ENCODE results near the gene TCEAL2. TPM values are rescaled to one million over a fixed set of nuclear protein-coding genes. Genes with fewer than 3 reads are reported as not detected.
"Not testable (repeated sequence)": the region's sequence is repeated elsewhere in the genome, so short reads cannot be mapped to it uniquely, and the experiment has no call there.

The TCEAL2 gene
- total RNA-seq (2021; fragmentation: NEBNext Ultra II Directional; extraction: Animal tissue kit (Norgen Biotek cat#: 25700)), result 15.1 and 15.7 TPM in 2 replicates
- polyA plus RNA-seq (2011; rRNA removed), result not detected in 2 replicates
- not detected for polyA plus RNA-seq (2011; cell fraction: cytosol; rRNA removed)
- polyA plus RNA-seq (2011; cell fraction: nucleus; rRNA removed), result not detected
- polyA plus RNA-seq (2012, experiment 1 of 2), result not detected in 4 replicates
- not detected for polyA plus RNA-seq (2012, experiment 2 of 2)
- polyA plus RNA-seq (2013, experiment 1 of 2), result 31.2 TPM
- polyA plus RNA-seq (2013, experiment 2 of 2), result 31.7 TPM
- not detected in 2 replicates for polyA minus RNA-seq (2011; rRNA and poly(A)+ RNA removed)
- polyA minus RNA-seq (2011; cell fraction: cytosol; rRNA and poly(A)+ RNA removed), result not detected
- not detected for polyA minus RNA-seq (2011; cell fraction: nucleus; rRNA and poly(A)+ RNA removed)
- long read RNA-seq, experiment 1, partial matches to known transcripts, result 1 of 10 reads
- long read RNA-seq, experiment 1, other reads (novel, unspliced or antisense), result 9 of 10 reads
- long read RNA-seq, experiment 2, transcript TCEAL2-202 (3 exons, 1,100 nt), result major isoform, 41 of 48 reads
- long read RNA-seq, experiment 2, partial matches to known transcripts, result 1 of 48 reads
- long read RNA-seq, experiment 2, other reads (novel, unspliced or antisense), result 6 of 48 reads

- H2BK20ac ChIP-seq (ENCODE audit: low read length); H2AFZ ChIP-seq (ENCODE audit: low read length); H3K4ac ChIP-seq (replicated peaks; ENCODE audit: insufficient read length, low read depth, low read length); H2BK15ac ChIP-seq (ENCODE audit: low read length); H3K23ac ChIP-seq (ENCODE audit: insufficient read length); H4K5ac ChIP-seq (ENCODE audit: insufficient read length, low read depth, low read length); H3K79me1 ChIP-seq (ENCODE audit: low read depth, low read length); FAIRE-seq; H3K36me3 ChIP-seq (ENCODE audit: control insufficient read depth in 2 of 4, insufficient read depth in 4 of 4, low read length in 3 of 4); H3K9ac ChIP-seq (replicated peaks in 1 of 4; ENCODE audit: extremely low read depth in 1 of 4, low read depth in 3 of 4, low read length in 3 of 4); H3K4me1 ChIP-seq (replicated peaks in 1 of 4; ENCODE audit: control insufficient read depth in 3 of 4, insufficient read depth in 4 of 4, low read length in 3 of 4); H4K20me1 ChIP-seq (replicated peaks in 1 of 2; ENCODE audit: control insufficient read depth in 1 of 2, insufficient read depth in 2 of 2, low read length in 2 of 2); H2BK12ac ChIP-seq (ENCODE audit: low read depth, low read length); H2BK120ac ChIP-seq (replicated peaks; ENCODE audit: low read depth, low read length); H3K18ac ChIP-seq (ENCODE audit: extremely low read depth, low read length); H3K14ac ChIP-seq (ENCODE audit: insufficient read length); H3K79me2 ChIP-seq (ENCODE audit: control insufficient read depth in 1 of 2, insufficient read depth in 2 of 2, low read length in 2 of 2); H4K91ac ChIP-seq (replicated peaks; ENCODE audit: insufficient read length, low read length); CTCF ChIA-PET (ENCODE audit: partially characterized antibody); H3K27ac ChIP-seq (ENCODE audit: low read depth, low read length); H2AK5ac ChIP-seq (ENCODE audit: low read depth, low read length); POLR2A ChIA-PET (ENCODE audit: partially characterized antibody); H3K27me3 ChIP-seq (replicated peaks in 1 of 4; ENCODE audit: control insufficient read depth in 3 of 4, extremely low read depth in 1 of 4, insufficient read depth in 3 of 4, low read length in 3 of 4); H3K56ac ChIP-seq (replicated peaks; ENCODE audit: insufficient read length, low read depth, low read length); H4K8ac ChIP-seq (ENCODE audit: extremely low read depth, insufficient read depth, low read length); H2BK5ac ChIP-seq (ENCODE audit: low read depth, low read length); H3K23me2 ChIP-seq (ENCODE audit: low read depth, low read length): not testable (repeated sequence)
- Histone ChIP-seq H3K4me2 (ENCODE audit: insufficient read depth in 1 of 2, low read depth in 2 of 2, low read length in 2 of 2) (peak within 1 kb of the TSS in 1 of 2 experiments; percentile 73; a peak in 2 of 4 replicates), H3K9me3 (ENCODE audit: insufficient read depth in 2 of 2, low read depth in 1 of 2, low read length in 1 of 2) (peaks cover 11 to 20% of the 10 kb centered on the region in 2 experiments; a peak in 3 of 4 replicates), H3K4me3 (ENCODE audit: extremely low read depth in 1 of 4, insufficient read depth in 2 of 4, low read depth in 3 of 4, low read length in 4 of 4) (peak within 1 kb of the TSS in 1 of 4 experiments; percentile 65; a peak in 2 of 8 replicates)
- 81% methylated on average over 7 of the region's 38 CpGs; no CpG with 5 or more reads in 1 of the 2 experiments for WGBS, 2 experiments (ENCODE audit: extremely low coverage in 1 of 2, insufficient coverage in 1 of 2, insufficient read length in 1 of 2, insufficient replicate concordance in 2 of 2, low coverage in 1 of 2, low lambda C conversion rate in 2 of 2, missing lambda C conversion rate in 1 of 2)
- DNase-seq (ENCODE audit: low read depth in 1 of 2, low spot score in 2 of 2), result peak in 1 of 2 experiments; percentile 55
These were observed at the start of gene TCEAL2 for GRCh38 chrX:102125436-102125835. Gene TCEAL2, plus strand, starts transcription at chrX:102125679. Its CDS starts 1,152 bp downstream, at chrX:102126831.

Measured in H1 (cell line).